ENCODE measurements around the gene BCO2. TPM values are rescaled to one million over a fixed set of nuclear protein-coding genes. Genes with fewer than 3 reads are reported as not detected.
"Not testable (repeated sequence)": the region's sequence is repeated elsewhere in the genome, so short reads cannot be mapped to it uniquely, and the experiment has no call there.

Gene BCO2
- total and polyA plus RNA-seq, 5 donors from 2014 or later: 0.81 TPM; not detected in 4

DNA sequence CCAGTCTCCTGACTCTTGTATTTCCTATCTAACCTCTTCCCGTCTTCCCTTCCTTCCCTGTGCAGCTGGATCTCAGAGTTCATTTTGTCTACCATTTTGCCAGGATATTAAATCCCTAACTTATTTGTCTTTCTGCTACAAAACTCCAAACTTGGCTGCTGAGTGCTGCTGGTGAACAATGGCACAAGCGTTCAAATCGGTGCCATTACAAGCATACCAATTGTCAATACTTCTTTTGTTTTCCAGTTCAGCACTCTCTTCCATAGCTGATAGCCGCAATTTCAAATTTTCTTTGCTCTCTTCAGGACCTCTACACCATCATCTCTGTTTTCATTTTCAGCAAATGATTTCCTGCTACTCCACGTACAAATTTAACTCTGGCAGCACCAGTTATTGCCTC, 24.8 kb upstream of the BCO2 start:
- Mint-ChIP-seq H3K27ac (no peak overlapping the region), H3K9me3 (no peaks in the 10 kb centered on the region), H3K4me1 (no peaks in the 10 kb centered on the region), H3K36me3 (no peaks in the 10 kb centered on the region), H3K4me3 (no peak overlapping the region), H3K27me3 (no peaks in the 10 kb centered on the region)
- Histone ChIP-seq H3K4me1 (ENCODE audit: control insufficient read depth, insufficient read depth, low read length, poor library complexity, severe bottlenecking) (no peaks in the 10 kb centered on the region), H3K27me3 (ENCODE audit: control insufficient read depth, insufficient read depth, low read length) (no peaks in the 10 kb centered on the region), H3K4me3 (ENCODE audit: low read depth, low read length) (no peak overlapping the region), H3K9me3 (ENCODE audit: control insufficient read depth in 2 of 2, low read length in 2 of 2) (no peaks in the 10 kb centered on the region), H3K36me3 (ENCODE audit: control insufficient read depth, insufficient read depth, low read length) (no peaks in the 10 kb centered on the region), H3K27ac (ENCODE audit: insufficient read depth, low read length, poor library complexity, severe bottlenecking) (no peak overlapping the region)
- DNase-seq (no peak), ATAC-seq (ENCODE audit: low read depth in 2 of 2) (no peak)

DNA sequence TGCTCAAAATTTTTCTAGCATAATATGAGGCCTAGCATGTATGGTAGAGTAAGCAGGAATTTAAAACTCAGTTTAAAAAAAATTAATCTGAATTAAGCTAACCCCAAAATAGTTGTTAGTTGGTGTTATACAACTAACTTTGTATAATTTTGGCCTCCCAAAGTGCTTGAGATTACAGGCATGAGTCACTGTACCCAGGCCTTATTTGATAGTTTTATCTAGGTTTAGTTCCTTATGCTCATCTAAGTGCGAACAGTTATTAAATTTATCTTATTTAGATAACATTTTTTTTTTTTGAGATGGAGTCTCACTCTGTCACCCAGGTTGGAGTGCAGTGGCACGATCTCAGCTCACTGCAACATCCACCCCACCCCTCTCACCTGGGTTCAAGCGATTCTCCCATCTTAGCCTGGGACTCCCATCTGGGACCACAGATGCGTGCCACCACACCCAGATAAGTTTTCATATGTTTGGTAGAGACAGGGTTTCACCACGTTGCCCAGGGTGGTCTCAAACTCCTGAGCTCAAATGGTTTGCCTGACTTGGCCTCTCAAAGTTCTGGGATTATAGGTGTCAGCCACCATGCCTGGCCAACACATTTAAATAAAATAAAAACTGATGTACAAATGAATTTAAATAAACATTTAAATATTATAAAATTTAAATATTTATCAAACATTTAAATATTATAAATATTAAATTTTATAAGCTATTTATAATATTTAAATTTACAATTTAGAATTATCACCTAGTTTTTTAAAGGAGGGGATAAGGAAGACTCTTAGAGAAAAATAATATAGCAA, 19.0 kb upstream of the BCO2 start:
- Histone ChIP-seq H3K4me1 (ENCODE audit: control insufficient read depth, insufficient read depth, low read length, poor library complexity, severe bottlenecking) (no peaks in the 10 kb centered on the region), H3K27me3 (ENCODE audit: control insufficient read depth, insufficient read depth, low read length) (no peaks in the 10 kb centered on the region), H3K36me3 (ENCODE audit: control insufficient read depth, insufficient read depth, low read length) (no peaks in the 10 kb centered on the region), H3K9me3 (ENCODE audit: control insufficient read depth in 2 of 2, low read length in 2 of 2) (no peaks in the 10 kb centered on the region), H3K4me3 (ENCODE audit: low read depth, low read length) (no peak overlapping the region), H3K27ac (ENCODE audit: insufficient read depth, low read length, poor library complexity, severe bottlenecking) (no peak overlapping the region)
- Mint-ChIP-seq H3K27ac (no peak overlapping the region), H3K9me3 (no peaks in the 10 kb centered on the region), H3K27me3 (peaks cover 6% of the 10 kb centered on the region), H3K4me1 (no peaks in the 10 kb centered on the region), H3K36me3 (no peaks in the 10 kb centered on the region), H3K4me3 (no peak overlapping the region)
- no peak for DNase-seq
- no peak for ATAC-seq (ENCODE audit: low read depth in 2 of 2)

GRCh38 chr11:112156956-112157766, 18.2 kb upstream of the BCO2 start:
- Mint-ChIP-seq H3K36me3 (peaks cover 3% of the 10 kb centered on the region), H3K4me3 (no peak overlapping the region), H3K27me3 (peaks cover 10% of the 10 kb centered on the region), H3K9me3 (no peaks in the 10 kb centered on the region), H3K27ac (no peak overlapping the region), H3K4me1 (no peaks in the 10 kb centered on the region)
- Histone ChIP-seq H3K27ac (ENCODE audit: insufficient read depth, low read length, poor library complexity, severe bottlenecking) (no peak overlapping the region), H3K4me1 (ENCODE audit: control insufficient read depth, insufficient read depth, low read length, poor library complexity, severe bottlenecking) (no peaks in the 10 kb centered on the region), H3K9me3 (ENCODE audit: control insufficient read depth in 2 of 2, low read length in 2 of 2) (no peaks in the 10 kb centered on the region), H3K27me3 (ENCODE audit: control insufficient read depth, insufficient read depth, low read length) (no peaks in the 10 kb centered on the region), H3K36me3 (ENCODE audit: control insufficient read depth, insufficient read depth, low read length) (no peaks in the 10 kb centered on the region), H3K4me3 (ENCODE audit: low read depth, low read length) (no peak overlapping the region)
- DNase-seq (no peak), ATAC-seq (ENCODE audit: low read depth in 2 of 2) (no peak)

GRCh38 chr11:112159098-112160065, 15.9 kb upstream of the BCO2 start:
- Mint-ChIP-seq H3K4me3 (no peak overlapping the region), H3K36me3 (peaks cover 4% of the 10 kb centered on the region), H3K27ac (peak overlapping the region in 1 of 3 donors; percentile 10), H3K4me1 (no peaks in the 10 kb centered on the region), H3K27me3 (peaks cover 26% of the 10 kb centered on the region), H3K9me3 (peaks cover 0 to 3% (median 0%) of the 10 kb centered on the region in 7 donors)
- Histone ChIP-seq H3K9me3 (ENCODE audit: control insufficient read depth in 2 of 2, low read length in 2 of 2) (no peaks in the 10 kb centered on the region), H3K27ac (ENCODE audit: insufficient read depth, low read length, poor library complexity, severe bottlenecking) (no peak overlapping the region), H3K36me3 (ENCODE audit: control insufficient read depth, insufficient read depth, low read length) (no peaks in the 10 kb centered on the region), H3K27me3 (ENCODE audit: control insufficient read depth, insufficient read depth, low read length) (no peaks in the 10 kb centered on the region), H3K4me1 (ENCODE audit: control insufficient read depth, insufficient read depth, low read length, poor library complexity, severe bottlenecking) (no peaks in the 10 kb centered on the region), H3K4me3 (ENCODE audit: low read depth, low read length) (no peak overlapping the region)
- ATAC-seq (ENCODE audit: low read depth in 2 of 2): no peak
- no peak for DNase-seq

DNA sequence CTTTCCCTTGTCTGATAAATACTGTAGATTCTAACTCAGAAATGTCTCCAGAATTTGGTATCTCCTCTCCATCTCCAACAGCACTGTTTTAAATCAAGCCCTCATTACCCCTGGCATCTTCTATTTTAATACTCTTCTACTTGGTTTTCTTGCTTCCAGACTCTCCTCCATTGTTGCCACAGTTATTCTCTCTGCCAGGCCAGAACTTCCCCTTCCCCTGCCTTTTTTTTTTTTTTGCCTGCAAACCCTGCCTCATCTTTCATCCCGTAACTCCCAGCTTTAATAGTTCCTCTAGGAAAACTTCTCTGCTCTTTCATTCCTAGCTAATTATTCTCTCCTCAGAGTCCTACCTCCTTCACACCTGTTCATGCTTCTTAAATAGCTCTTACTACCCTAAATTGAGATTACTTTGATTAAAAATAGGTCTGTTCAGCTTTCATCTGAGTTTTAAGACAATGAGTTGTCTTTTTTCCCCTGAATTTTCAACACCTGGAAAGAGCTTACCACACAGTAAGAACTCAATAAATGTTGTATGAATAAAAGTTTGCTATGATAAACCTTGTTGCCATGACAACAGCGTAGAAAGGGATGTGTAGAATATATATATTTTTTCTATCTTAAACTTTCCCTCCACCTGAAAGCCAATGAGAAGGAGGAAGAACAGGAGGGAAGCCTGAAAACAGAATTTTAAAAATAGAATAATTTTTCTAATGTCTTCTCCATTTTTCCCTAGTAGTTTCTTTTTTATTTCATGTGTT, 15.0 kb upstream of the BCO2 start:
- Histone ChIP-seq H3K27ac (ENCODE audit: insufficient read depth, low read length, poor library complexity, severe bottlenecking) (no peak overlapping the region), H3K4me3 (ENCODE audit: low read depth, low read length) (no peak overlapping the region), H3K4me1 (ENCODE audit: control insufficient read depth, insufficient read depth, low read length, poor library complexity, severe bottlenecking) (no peaks in the 10 kb centered on the region), H3K9me3 (ENCODE audit: control insufficient read depth in 2 of 2, low read length in 2 of 2) (no peaks in the 10 kb centered on the region), H3K36me3 (ENCODE audit: control insufficient read depth, insufficient read depth, low read length) (no peaks in the 10 kb centered on the region), H3K27me3 (ENCODE audit: control insufficient read depth, insufficient read depth, low read length) (no peaks in the 10 kb centered on the region)
- H3K9me3 Mint-ChIP-seq: peaks cover 0 to 3% (median 0%) of the 10 kb centered on the region in 7 donors
- ATAC-seq (ENCODE audit: low read depth in 2 of 2) (no peak), DNase-seq (no peak)
- peaks cover 35% of the 10 kb centered on the region for H3K27me3 Mint-ChIP-seq
- H3K27ac Mint-ChIP-seq: no peak overlapping the region
- no peaks in the 10 kb centered on the region for H3K4me1 Mint-ChIP-seq
- H3K36me3 Mint-ChIP-seq: peaks cover 4% of the 10 kb centered on the region
- H3K4me3 Mint-ChIP-seq: no peak overlapping the region

- Mint-ChIP-seq H3K36me3 (peaks cover 4% of the 10 kb centered on the region), H3K27me3 (peaks cover 37% of the 10 kb centered on the region), H3K4me3 (no peak overlapping the region)
Observed at GRCh38 chr11:112161012-112161411, 14.3 kb upstream of the BCO2 start.

GRCh38 chr11:112162200-112162599, 13.1 kb upstream of the BCO2 start:
- H3K4me3 ChIP-seq (ENCODE audit: low read depth, low read length); DNase-seq; H3K4me1 ChIP-seq (ENCODE audit: control insufficient read depth, insufficient read depth, low read length, poor library complexity, severe bottlenecking); H3K27ac ChIP-seq (ENCODE audit: insufficient read depth, low read length, poor library complexity, severe bottlenecking); H3K4me3 Mint-ChIP-seq; H3K4me1 Mint-ChIP-seq; H3K9me3 Mint-ChIP-seq; H3K36me3 ChIP-seq (ENCODE audit: control insufficient read depth, insufficient read depth, low read length); H3K9me3 ChIP-seq (ENCODE audit: control insufficient read depth in 2 of 2, low read length in 2 of 2); H3K36me3 Mint-ChIP-seq; H3K27me3 ChIP-seq (ENCODE audit: control insufficient read depth, insufficient read depth, low read length); H3K27ac Mint-ChIP-seq; ATAC-seq (ENCODE audit: low read depth in 2 of 2): not testable (repeated sequence)
- H3K27me3 Mint-ChIP-seq: peaks cover 41% of the 10 kb centered on the region

More at GRCh38 chr11:112161012-112161411, 14.3 kb upstream of the BCO2 start:
- Histone ChIP-seq H3K27me3 (ENCODE audit: control insufficient read depth, insufficient read depth, low read length) (no peaks in the 10 kb centered on the region), H3K4me3 (ENCODE audit: low read depth, low read length) (no peak overlapping the region), H3K27ac (ENCODE audit: insufficient read depth, low read length, poor library complexity, severe bottlenecking) (no peak overlapping the region), H3K9me3 (ENCODE audit: control insufficient read depth in 2 of 2, low read length in 2 of 2) (no peaks in the 10 kb centered on the region), H3K4me1 (ENCODE audit: control insufficient read depth, insufficient read depth, low read length, poor library complexity, severe bottlenecking) (no peaks in the 10 kb centered on the region), H3K36me3 (ENCODE audit: control insufficient read depth, insufficient read depth, low read length) (no peaks in the 10 kb centered on the region)
- DNase-seq (no peak), ATAC-seq (ENCODE audit: low read depth in 2 of 2) (no peak)
- no peak overlapping the region for H3K27ac Mint-ChIP-seq
- H3K4me1 Mint-ChIP-seq: no peaks in the 10 kb centered on the region
- peaks cover 0 to 3% (median 0%) of the 10 kb centered on the region in 7 donors for H3K9me3 Mint-ChIP-seq
